D721Med (cell line): ENCODE results near the gene CASP4.

Source experiments
- DNase-seq: peaks from one replicate; pipeline ENCODE4 v3.0.0; 2011; ENCODE audit warnings: low spot score; ENCODE audit not compliant: insufficient read length
- FAIRE-seq: peaks from 2 replicates; lab custom pipeline; 2011; peaks lifted over from hg19 to GRCh38; lab: Jason Lieb, UNC
- CTCF ChIP-seq: IDR thresholded peaks from 2 replicates; pipeline ENCODE4 v1.5.1; 2012; ENCODE audit warnings: mild to moderate bottlenecking, control low read depth; ENCODE audit not compliant: insufficient read depth; ENCODE audit errors: missing control alignments

CASP4 gene

GRCh38 chr11:104912102-104912501 is 56.3 kb downstream of the CASP4 start:
- no peak for DNase-seq
- no peak for FAIRE-seq
- no peak for TF ChIP-seq CTCF

DNA sequence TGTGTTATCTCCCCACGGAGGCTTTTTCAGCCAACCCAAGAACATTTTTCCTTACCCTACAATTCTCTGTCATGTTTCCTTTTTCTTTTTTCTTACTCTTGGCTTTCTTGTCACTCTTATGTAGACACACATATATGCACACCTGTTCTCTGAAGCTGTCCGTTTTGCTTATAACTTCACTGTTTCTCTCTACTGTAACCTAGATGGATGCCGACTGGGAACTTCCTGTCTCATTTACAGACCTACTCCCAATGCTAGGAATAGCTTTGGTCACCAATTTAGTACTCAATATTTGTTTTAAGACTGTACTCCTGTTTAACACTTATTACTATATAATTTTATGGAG is 60.2 kb downstream of the CASP4 start:
- TF ChIP-seq CTCF = no peak
- DNase-seq (no peak), FAIRE-seq (no peak)

GRCh38 chr11:104907521-104908185 is 60.7 kb downstream of the CASP4 start:
- no peak for DNase-seq
- no peak for TF ChIP-seq CTCF
- FAIRE-seq = no peak

- no peak for FAIRE-seq
- no peak for TF ChIP-seq CTCF
- no peak for DNase-seq
Observed at GRCh38 chr11:104905271-104905670, 63.1 kb downstream of the CASP4 start.

GRCh38 chr11:104899226-104899625 is 69.1 kb downstream of the CASP4 start:
- DNase-seq = no peak
- FAIRE-seq = no peak
- no peak for TF ChIP-seq CTCF

DNA sequence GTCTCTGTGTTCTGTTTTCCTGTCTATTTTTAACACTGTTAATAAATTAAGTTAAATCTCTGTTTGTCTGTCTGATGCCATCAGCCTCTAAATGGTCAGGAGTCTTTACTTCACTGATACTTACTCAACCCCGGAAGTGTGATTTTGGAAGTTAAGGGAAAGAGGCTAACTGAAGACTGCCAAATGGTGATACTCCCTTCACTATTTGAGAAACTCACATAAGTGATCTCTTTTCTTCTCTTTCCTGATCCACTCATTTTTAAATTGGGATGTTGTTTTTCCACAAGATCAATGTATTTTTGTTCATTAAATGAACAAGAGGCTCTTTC is 69.7 kb downstream of the CASP4 start:
- no peak for DNase-seq
- FAIRE-seq = no peak
- no peak for TF ChIP-seq CTCF

GRCh38 chr11:104897891-104898684 is 70.3 kb downstream of the CASP4 start, which contains the start of gene CASP12:
TSS of gene CASP12 (minus strand) at chr11:104898460.
- FAIRE-seq = no peak
- no peak for TF ChIP-seq CTCF

More at GRCh38 chr11:104897891-104898684, 70.3 kb downstream of the CASP4 start, which contains the start of gene CASP12:
- DNase-seq = no peak
